ENCODE results near the gene GNG4. TPM values are rescaled to one million over a fixed set of nuclear protein-coding genes. Genes with fewer than 3 reads are reported as not detected.

Gene GNG4
- total RNA-seq, 1 experiment from 2014 or later = 34.4 TPM

- no peak overlapping the region for H2BK120ac ChIP-seq (ENCODE audit: low read depth, low read length, poor library complexity, severe bottlenecking)
- no peaks in the 10 kb centered on the region for H3K9me3 ChIP-seq (ENCODE audit: control insufficient read depth, low read depth, low read length)
- no peak overlapping the region for H4K8ac ChIP-seq (replicated peaks; ENCODE audit: insufficient read length, low read depth, low read length)
- no peak overlapping the region; a peak in 1 of 5 replicates for H3K4me3 Mint-ChIP-seq
- no peaks in the 10 kb centered on the region for H3K4me1 ChIP-seq (ENCODE audit: insufficient read depth, low read length)
- no peak for DNase-seq
- TF ChIP-seq CTCF (conservative IDR thresholded peaks at IDR 0.05) = no peak
- H3K23ac ChIP-seq (ENCODE audit: insufficient read length, low read depth, low read length) = no peak overlapping the region
- H3K79me2 ChIP-seq (ENCODE audit: insufficient read depth, low read length) = no peaks in the 10 kb centered on the region; the same call in 1 of the 2 replicates
- no peak overlapping the region for H2AK5ac ChIP-seq (ENCODE audit: insufficient read length, low read length)
- H3K14ac ChIP-seq (ENCODE audit: insufficient read depth, low read length) = no peak overlapping the region
- H4K5ac ChIP-seq (ENCODE audit: insufficient read length, low read depth, low read length) = no peak overlapping the region
- H2BK12ac ChIP-seq (ENCODE audit: insufficient read length, low read depth, low read length) = no peak overlapping the region
- peaks cover 4% of the 10 kb centered on the region in 2 experiments for H3K4me1 Mint-ChIP-seq
- H3K18ac ChIP-seq (ENCODE audit: insufficient read length, low read depth, low read length) = no peak overlapping the region
- H3K4ac ChIP-seq (ENCODE audit: low read depth, low read length) = no peak overlapping the region
- no peak overlapping the region for H3K27ac Mint-ChIP-seq
- H2BK20ac ChIP-seq (ENCODE audit: low read depth, low read length, poor library complexity, severe bottlenecking) = no peak overlapping the region
- H3K9ac ChIP-seq (ENCODE audit: extremely low read depth, insufficient read length, low read length) = no peak overlapping the region
- no peaks in the 10 kb centered on the region for H3K27me3 Mint-ChIP-seq (ENCODE audit: low read depth)
- no peaks in the 10 kb centered on the region for H3K79me1 ChIP-seq (ENCODE audit: insufficient read depth, low read depth, low read length, poor library complexity, severe bottlenecking)
- H3K36me3 Mint-ChIP-seq (ENCODE audit: insufficient read depth in 1 of 3, low read depth in 3 of 3) = no peaks in the 10 kb centered on the region; a peak in 1 of 7 replicates
- H2BK15ac ChIP-seq (ENCODE audit: low read depth, low read length) = no peak overlapping the region
- H3K56ac ChIP-seq (ENCODE audit: insufficient read length, low read depth, low read length) = no peak overlapping the region
- H3T11ph ChIP-seq (ENCODE audit: low read length) = no peak overlapping the region
- peaks cover 5% of the 10 kb centered on the region for H3K23me2 ChIP-seq (ENCODE audit: insufficient read length, low read depth, low read length, poor library complexity, severe bottlenecking)
- H3K4me2 ChIP-seq (ENCODE audit: insufficient read depth, insufficient read length, low read length) = no peak overlapping the region
- no peak overlapping the region for H3K27ac ChIP-seq (ENCODE audit: insufficient read length, low read depth, low read length)
- H4K20me1 ChIP-seq (ENCODE audit: control insufficient read depth, insufficient read depth, insufficient read length) = no peaks in the 10 kb centered on the region
- H2AFZ ChIP-seq (ENCODE audit: low read length) = no peak overlapping the region
- H2BK5ac ChIP-seq (ENCODE audit: insufficient read length, low read length) = no peak overlapping the region
- no peaks in the 10 kb centered on the region for H3K9me3 Mint-ChIP-seq
- H4K91ac ChIP-seq (ENCODE audit: insufficient read length, low read depth, low read length) = no peak overlapping the region
- no CpG with 5 or more reads among the region's 3 CpGs for WGBS (ENCODE audit: extremely low coverage, insufficient read length, low lambda C conversion rate)
- H3K27me3 ChIP-seq (ENCODE audit: insufficient read depth, low read length) = no peaks in the 10 kb centered on the region
Measured at GRCh38 chr1:235507623-235508022, 142.0 kb downstream of the GNG4 start.
